C4-2B (cell line): Measurements from ENCODE around the gene CFAP97D2.
"Not testable (repeated sequence)": the region's sequence is repeated elsewhere in the genome, so short reads cannot be mapped to it uniquely, and the experiment has no call there.

Experiments used
- CTCF ChIP-seq: fragments of 450-650 bp; conservative IDR thresholded peaks from 2 replicates; pipeline ENCODE4 v1.5.1; 2017; ENCODE audit warnings: mild to moderate bottlenecking
- ZFX ChIP-seq: fragments of 450-650 bp; IDR thresholded peaks from 2 replicates; pipeline ENCODE4 v1.6.1; 2017

GRCh38 chr13:114133126-114133525 lies 45.9 kb upstream of the CFAP97D2 start:
- not testable (repeated sequence) for TF ChIP-seq CTCF, ZFX
